ENCODE measurements around the gene METTL2A.
"Not testable (repeated sequence)": the region's sequence is repeated elsewhere in the genome, so short reads cannot be mapped to it uniquely, and the experiment has no call there.

Gene METTL2A

DNA sequence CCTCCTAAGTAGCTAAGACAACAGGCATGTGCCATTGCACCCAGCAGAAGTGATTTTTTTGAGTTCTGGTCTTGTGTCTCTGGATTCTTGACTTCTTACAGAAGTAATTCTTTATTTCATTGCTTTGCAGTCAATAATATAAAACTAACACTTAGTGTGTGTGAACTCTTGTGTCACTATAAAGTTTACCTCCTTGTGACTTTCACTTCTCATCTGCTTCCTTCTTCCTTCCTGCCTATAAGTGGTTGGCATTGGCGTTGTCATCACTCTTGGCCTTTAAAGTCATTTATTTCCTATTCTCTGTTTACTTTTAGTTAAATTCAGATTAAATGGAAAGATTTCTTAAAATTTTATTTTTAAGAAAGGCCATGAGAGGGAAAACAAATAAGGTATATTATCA, 67.3 kb downstream of the METTL2A start:
- H3K36me3 ChIP-seq (ENCODE audit: control insufficient read depth in 1 of 2, insufficient read depth in 2 of 2, low read length in 2 of 2); H3K4me1 ChIP-seq (ENCODE audit: control insufficient read depth in 1 of 2, insufficient read depth in 2 of 2, low read length in 2 of 2); H3K9ac ChIP-seq (ENCODE audit: low read depth in 1 of 2, low read length in 2 of 2); H3K4me3 ChIP-seq (ENCODE audit: low read depth in 1 of 2, low read length in 2 of 2); H3K9me3 ChIP-seq (ENCODE audit: control insufficient read depth in 1 of 2, low read length in 2 of 2); H3K27me3 ChIP-seq (ENCODE audit: control insufficient read depth in 1 of 2, insufficient read depth in 2 of 2, low read length in 2 of 2); H3K27ac ChIP-seq (ENCODE audit: low read depth, low read length): not testable (repeated sequence)

- not testable (repeated sequence) for H3K9me3 ChIP-seq (ENCODE audit: control insufficient read depth in 1 of 2, low read length in 2 of 2); H3K27me3 ChIP-seq (ENCODE audit: control insufficient read depth in 1 of 2, insufficient read depth in 2 of 2, low read length in 2 of 2); H3K4me1 ChIP-seq (ENCODE audit: control insufficient read depth in 1 of 2, insufficient read depth in 2 of 2, low read length in 2 of 2); H3K27ac ChIP-seq (ENCODE audit: low read depth, low read length); H3K4me3 ChIP-seq (ENCODE audit: low read depth in 1 of 2, low read length in 2 of 2); H3K36me3 ChIP-seq (ENCODE audit: control insufficient read depth in 1 of 2, insufficient read depth in 2 of 2, low read length in 2 of 2); H3K9ac ChIP-seq (ENCODE audit: low read depth in 1 of 2, low read length in 2 of 2)
Measured at GRCh38 chr17:62493049-62493655, 69.5 kb downstream of the METTL2A start.

GRCh38 chr17:62494073-62494472, 70.4 kb downstream of the METTL2A start:
- H3K36me3 ChIP-seq (ENCODE audit: control insufficient read depth in 1 of 2, insufficient read depth in 2 of 2, low read length in 2 of 2); H3K4me1 ChIP-seq (ENCODE audit: control insufficient read depth in 1 of 2, insufficient read depth in 2 of 2, low read length in 2 of 2); H3K27me3 ChIP-seq (ENCODE audit: control insufficient read depth in 1 of 2, insufficient read depth in 2 of 2, low read length in 2 of 2); H3K9me3 ChIP-seq (ENCODE audit: control insufficient read depth in 1 of 2, low read length in 2 of 2); H3K4me3 ChIP-seq (ENCODE audit: low read depth in 1 of 2, low read length in 2 of 2); H3K27ac ChIP-seq (ENCODE audit: low read depth, low read length); H3K9ac ChIP-seq (ENCODE audit: low read depth in 1 of 2, low read length in 2 of 2): not testable (repeated sequence)

DNA sequence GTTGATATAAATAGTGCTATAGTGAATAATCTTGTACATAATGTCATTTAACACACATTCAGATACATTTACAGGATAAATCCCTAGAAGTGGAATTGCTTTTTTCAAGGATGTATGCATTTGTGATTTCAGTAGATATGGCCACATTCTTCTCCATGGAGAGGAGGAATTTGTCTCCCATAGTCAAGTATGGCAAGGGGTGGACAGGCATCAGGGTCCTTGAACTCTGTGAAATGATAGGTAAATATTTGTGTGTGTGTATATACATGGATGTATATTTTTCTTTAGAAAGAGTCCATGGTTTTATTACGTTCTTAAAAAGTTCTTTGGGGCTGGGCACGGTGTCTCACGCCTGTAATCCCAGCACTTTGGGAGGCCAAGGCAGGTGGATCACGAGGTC, 72.6 kb downstream of the METTL2A start:
- not testable (repeated sequence) for H3K27ac ChIP-seq (ENCODE audit: low read depth, low read length); H3K36me3 ChIP-seq (ENCODE audit: control insufficient read depth in 1 of 2, insufficient read depth in 2 of 2, low read length in 2 of 2); H3K4me3 ChIP-seq (ENCODE audit: low read depth in 1 of 2, low read length in 2 of 2); H3K27me3 ChIP-seq (ENCODE audit: control insufficient read depth in 1 of 2, insufficient read depth in 2 of 2, low read length in 2 of 2); H3K9me3 ChIP-seq (ENCODE audit: control insufficient read depth in 1 of 2, low read length in 2 of 2); H3K4me1 ChIP-seq (ENCODE audit: control insufficient read depth in 1 of 2, insufficient read depth in 2 of 2, low read length in 2 of 2); H3K9ac ChIP-seq (ENCODE audit: low read depth in 1 of 2, low read length in 2 of 2)

- H3K4me1 ChIP-seq (ENCODE audit: control insufficient read depth in 1 of 2, insufficient read depth in 2 of 2, low read length in 2 of 2); H3K27ac ChIP-seq (ENCODE audit: low read depth, low read length); H3K36me3 ChIP-seq (ENCODE audit: control insufficient read depth in 1 of 2, insufficient read depth in 2 of 2, low read length in 2 of 2); H3K9me3 ChIP-seq (ENCODE audit: control insufficient read depth in 1 of 2, low read length in 2 of 2); H3K4me3 ChIP-seq (ENCODE audit: low read depth in 1 of 2, low read length in 2 of 2); H3K27me3 ChIP-seq (ENCODE audit: control insufficient read depth in 1 of 2, insufficient read depth in 2 of 2, low read length in 2 of 2); H3K9ac ChIP-seq (ENCODE audit: low read depth in 1 of 2, low read length in 2 of 2): not testable (repeated sequence)
Measured at GRCh38 chr17:62498796-62499195, 75.1 kb downstream of the METTL2A start.
